ENCODE measurements around the gene LST1.

The LST1 gene

GRCh38 chr6:31575335-31575901 is 10.7 kb upstream of the LST1 start, which contains the start of gene TNF:
Gene TNF, plus strand, starts transcription at chr6:31575565. Its CDS starts 177 bp downstream, at chr6:31575742.
- no peak for TF ChIP-seq CTCF (conservative IDR thresholded peaks at IDR 0.05)
- no peak within 1 kb of the TSS for H3K27ac ChIP-seq

DNA sequence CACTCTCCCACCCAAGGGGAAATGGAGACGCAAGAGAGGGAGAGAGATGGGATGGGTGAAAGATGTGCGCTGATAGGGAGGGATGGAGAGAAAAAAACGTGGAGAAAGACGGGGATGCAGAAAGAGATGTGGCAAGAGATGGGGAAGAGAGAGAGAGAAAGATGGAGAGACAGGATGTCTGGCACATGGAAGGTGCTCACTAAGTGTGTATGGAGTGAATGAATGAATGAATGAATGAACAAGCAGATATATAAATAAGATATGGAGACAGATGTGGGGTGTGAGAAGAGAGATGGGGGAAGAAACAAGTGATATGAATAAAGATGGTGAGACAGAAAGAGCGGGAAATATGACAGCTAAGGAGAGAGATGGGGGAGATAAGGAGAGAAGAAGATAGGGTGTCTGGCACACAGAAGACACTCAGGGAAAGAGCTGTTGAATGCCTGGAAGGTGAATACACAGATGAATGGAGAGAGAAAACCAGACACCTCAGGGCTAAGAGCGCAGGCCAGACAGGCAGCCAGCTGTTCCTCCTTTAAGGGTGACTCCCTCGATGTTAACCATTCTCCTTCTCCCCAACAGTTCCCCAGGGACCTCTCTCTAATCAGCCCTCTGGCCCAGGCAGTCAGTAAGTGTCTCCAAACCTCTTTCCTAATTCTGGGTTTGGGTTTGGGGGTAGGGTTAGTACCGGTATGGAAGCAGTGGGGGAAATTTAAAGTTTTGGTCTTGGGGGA is 10.0 kb upstream of the LST1 start:
- no peak for TF ChIP-seq CTCF (conservative IDR thresholded peaks at IDR 0.05)
- H3K27ac ChIP-seq, result no peak overlapping the region

GRCh38 chr6:31576897-31577578 is 9.0 kb upstream of the LST1 start:
- no peak overlapping the region for H3K27ac ChIP-seq
- no peak for TF ChIP-seq CTCF (conservative IDR thresholded peaks at IDR 0.05)

- no peak overlapping the region for H3K27ac ChIP-seq
- no peak for TF ChIP-seq CTCF (conservative IDR thresholded peaks at IDR 0.05)
Observed at GRCh38 chr6:31577579-31577966, 8.5 kb upstream of the LST1 start.

DNA sequence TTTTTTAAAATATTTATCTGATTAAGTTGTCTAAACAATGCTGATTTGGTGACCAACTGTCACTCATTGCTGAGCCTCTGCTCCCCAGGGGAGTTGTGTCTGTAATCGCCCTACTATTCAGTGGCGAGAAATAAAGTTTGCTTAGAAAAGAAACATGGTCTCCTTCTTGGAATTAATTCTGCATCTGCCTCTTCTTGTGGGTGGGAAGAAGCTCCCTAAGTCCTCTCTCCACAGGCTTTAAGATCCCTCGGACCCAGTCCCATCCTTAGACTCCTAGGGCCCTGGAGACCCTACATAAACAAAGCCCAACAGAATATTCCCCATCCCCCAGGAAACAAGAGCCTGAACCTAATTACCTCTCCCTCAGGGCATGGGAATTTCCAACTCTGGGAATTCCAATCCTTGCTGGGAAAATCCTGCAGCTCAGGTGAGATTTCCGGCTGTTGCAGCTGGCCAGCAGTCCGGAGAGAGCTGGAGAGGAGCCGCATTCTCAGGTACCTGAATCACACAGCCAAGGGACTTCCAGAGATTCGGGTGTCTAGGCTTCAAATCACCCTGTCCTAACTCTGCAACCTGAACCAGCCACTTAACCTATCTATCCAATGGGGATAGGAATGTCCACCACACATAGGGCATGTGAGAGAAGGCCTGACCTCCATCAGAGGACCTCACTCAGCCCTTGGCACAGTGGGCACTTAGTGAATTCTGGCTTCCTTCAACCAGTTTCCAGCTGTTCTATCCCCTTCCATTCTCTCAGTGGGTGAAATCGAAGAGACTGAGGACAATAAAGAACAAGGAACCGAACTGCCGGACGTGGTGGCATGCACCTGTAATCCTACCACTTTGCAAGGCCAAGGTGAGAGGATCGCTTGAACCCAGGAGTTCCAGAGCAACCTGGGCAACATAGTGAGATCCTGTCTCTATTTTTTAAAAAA is 7.6 kb upstream of the LST1 start:
- no peak overlapping the region for H3K27ac ChIP-seq
- TF ChIP-seq CTCF (conservative IDR thresholded peaks at IDR 0.05), result no peak

DNA sequence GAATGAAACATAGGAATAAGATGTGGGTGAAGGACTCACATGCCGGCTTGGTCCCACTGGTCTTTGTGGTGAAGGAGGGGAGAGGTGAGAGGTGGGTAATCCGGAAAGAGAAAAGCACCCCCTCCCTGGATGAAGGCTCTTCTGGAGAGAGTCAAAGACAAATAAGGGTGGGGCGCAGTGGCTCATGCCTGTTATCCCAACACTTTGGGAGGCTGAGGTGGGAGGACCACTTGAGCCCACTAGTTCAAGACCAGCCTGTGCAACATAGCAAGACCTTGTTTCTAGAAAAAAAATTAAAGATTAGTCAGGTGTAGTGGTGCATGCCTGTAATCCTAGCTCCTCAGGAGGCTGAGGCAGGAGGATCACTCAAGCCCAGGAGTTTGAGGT is 7.0 kb upstream of the LST1 start:
- TF ChIP-seq CTCF (conservative IDR thresholded peaks at IDR 0.05), result no peak
- no peak overlapping the region for H3K27ac ChIP-seq
